Activated T-cell treated with anti-CD3 and anti-CD28 coated beads, Interleukin-2, amount 50 U/mL, for 24 hours (primary cell): ENCODE data around the gene SOCS6.

ENCODE experiments used
- DNase-seq: peaks from one replicate; pipeline ENCODE4 v3.0.0-alpha.2; 2020
- H3K27ac Mint-ChIP-seq: 2 replicates; pipeline ENCODE4 v1.8.0; 2020; ENCODE audit warnings: mild to moderate bottlenecking, mixed read lengths
- H3K27me3 Mint-ChIP-seq: 2 replicates; pipeline ENCODE4 v1.8.0; 2020; ENCODE audit warnings: mixed read lengths
- H3K36me3 Mint-ChIP-seq: 2 replicates; pipeline ENCODE4 v1.8.0; 2020; ENCODE audit warnings: low read depth, mixed read lengths
- H3K4me1 Mint-ChIP-seq: 2 replicates; pipeline ENCODE4 v1.8.0; 2020; ENCODE audit warnings: low read depth, mixed read lengths
- H3K4me3 Mint-ChIP-seq: 2 replicates; pipeline ENCODE4 v1.8.0; 2020; ENCODE audit warnings: mild to moderate bottlenecking, moderate library complexity, mixed read lengths
- H3K9me3 Mint-ChIP-seq: 2 replicates; pipeline ENCODE4 v1.8.0; 2020; ENCODE audit warnings: mixed read lengths

The SOCS6 gene

GRCh38 chr18:70276416-70277191, 12.2 kb upstream of the SOCS6 start:
- peaks cover 23% of the 10 kb centered on the region for H3K9me3 Mint-ChIP-seq
- DNase-seq, result no peak
- H3K27me3 Mint-ChIP-seq, result peaks cover 10% of the 10 kb centered on the region
- H3K4me3 Mint-ChIP-seq, result no peak overlapping the region
- H3K36me3 Mint-ChIP-seq, result no peaks in the 10 kb centered on the region
- no peak overlapping the region for H3K27ac Mint-ChIP-seq
- no peaks in the 10 kb centered on the region for H3K4me1 Mint-ChIP-seq

DNA sequence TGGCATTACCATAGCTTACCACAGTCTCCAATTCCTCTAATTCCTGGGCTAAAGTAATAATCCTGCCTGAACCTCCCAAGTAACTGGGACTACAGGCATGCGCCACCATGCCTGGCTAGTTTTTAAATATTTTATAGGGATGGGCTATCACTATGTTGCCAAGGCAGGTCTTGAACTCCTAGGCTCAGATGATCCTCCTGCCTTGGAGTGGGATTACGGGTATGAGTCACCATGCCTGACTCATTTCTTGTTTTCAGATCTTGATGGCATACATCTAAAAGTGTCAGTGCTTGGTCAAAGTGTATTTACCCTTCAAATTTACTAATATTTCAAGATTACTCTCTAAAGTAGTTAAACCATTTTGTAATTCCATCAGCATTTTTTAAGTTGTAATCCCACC, 9.4 kb upstream of the SOCS6 start:
- Mint-ChIP-seq H3K4me3 (no peak overlapping the region), H3K36me3 (no peaks in the 10 kb centered on the region), H3K9me3 (peaks cover 15% of the 10 kb centered on the region), H3K27ac (no peak overlapping the region), H3K4me1 (no peaks in the 10 kb centered on the region), H3K27me3 (peaks cover 8% of the 10 kb centered on the region)
- no peak for DNase-seq

DNA sequence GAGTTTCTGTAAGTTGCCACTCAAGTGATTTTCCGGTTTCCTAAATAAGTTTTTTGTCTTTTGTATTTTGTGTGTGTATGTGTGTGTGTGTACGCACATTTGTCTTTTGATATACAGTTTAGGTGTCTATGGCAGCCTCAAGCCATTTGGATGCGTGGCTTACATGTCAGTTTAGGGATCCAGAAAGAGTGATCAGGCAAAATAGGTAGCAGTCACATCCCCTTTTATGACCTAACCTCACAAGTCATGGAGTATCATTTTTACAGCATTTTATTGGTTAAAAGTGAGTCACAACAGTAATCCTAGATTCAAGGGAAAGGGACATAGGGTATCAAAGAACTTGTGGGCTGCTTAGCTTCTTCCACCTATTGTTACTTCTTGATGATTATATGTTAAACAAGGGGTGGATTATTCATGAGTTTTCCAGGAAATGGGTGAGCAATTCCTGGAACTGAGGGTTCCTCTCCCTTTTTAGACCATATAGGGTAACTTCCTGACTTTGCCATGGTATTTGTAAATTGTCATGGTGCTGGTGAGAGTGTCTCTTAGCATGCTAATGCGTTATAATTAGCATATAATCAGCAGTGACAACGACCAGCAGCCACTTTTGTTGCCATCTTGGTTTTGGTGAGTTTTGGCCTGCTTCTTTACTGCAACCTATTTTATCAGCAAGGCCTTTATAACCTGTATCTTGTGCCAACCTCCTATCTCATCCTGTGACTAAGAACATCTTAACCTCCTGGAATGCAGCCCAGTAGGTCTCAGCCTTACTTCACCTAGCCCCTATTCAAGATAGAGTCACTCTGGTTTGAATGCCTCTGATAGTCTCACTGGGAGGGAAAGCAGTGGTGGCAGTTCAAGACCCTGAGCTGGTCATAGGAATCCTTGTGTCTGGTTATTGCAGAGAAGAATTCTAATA, 8.6 kb upstream of the SOCS6 start:
- H3K27ac Mint-ChIP-seq, result no peak overlapping the region
- peaks cover 15% of the 10 kb centered on the region for H3K9me3 Mint-ChIP-seq
- no peak for DNase-seq
- H3K27me3 Mint-ChIP-seq, result peaks cover 10% of the 10 kb centered on the region
- H3K4me1 Mint-ChIP-seq, result no peaks in the 10 kb centered on the region
- no peaks in the 10 kb centered on the region for H3K36me3 Mint-ChIP-seq
- H3K4me3 Mint-ChIP-seq, result no peak overlapping the region

DNA sequence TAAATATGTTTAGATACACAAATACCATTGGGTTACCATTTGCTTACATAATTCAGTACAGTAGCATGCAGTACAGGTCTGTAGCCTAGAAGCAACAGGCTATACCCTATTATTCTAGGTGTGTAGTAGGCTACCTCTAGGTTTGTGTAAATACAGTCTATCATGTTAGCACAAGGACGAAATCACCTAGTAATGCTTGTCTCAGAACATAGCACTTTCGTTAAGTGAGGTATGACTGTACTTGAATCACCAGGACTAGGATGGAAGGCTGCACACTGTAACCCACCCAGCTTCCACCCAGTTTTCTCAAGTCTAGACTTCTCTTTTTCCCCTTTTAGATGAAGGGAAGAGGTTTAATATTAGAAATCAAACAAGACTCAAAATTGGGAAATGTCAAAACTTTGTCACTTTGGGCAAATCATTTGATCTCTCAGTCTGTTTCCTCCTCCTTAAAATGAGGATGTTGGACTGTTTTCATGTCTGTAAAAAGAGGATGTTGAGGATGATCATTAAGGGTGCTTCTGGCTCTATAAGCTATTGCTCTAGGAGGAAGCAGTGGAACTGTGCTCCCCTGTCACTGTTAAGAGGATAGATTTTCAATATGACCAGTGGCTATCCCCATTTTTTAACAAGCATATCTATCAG, 3.7 kb upstream of the SOCS6 start:
- peaks cover 2% of the 10 kb centered on the region for H3K36me3 Mint-ChIP-seq
- no peak overlapping the region for H3K4me3 Mint-ChIP-seq

DNA sequence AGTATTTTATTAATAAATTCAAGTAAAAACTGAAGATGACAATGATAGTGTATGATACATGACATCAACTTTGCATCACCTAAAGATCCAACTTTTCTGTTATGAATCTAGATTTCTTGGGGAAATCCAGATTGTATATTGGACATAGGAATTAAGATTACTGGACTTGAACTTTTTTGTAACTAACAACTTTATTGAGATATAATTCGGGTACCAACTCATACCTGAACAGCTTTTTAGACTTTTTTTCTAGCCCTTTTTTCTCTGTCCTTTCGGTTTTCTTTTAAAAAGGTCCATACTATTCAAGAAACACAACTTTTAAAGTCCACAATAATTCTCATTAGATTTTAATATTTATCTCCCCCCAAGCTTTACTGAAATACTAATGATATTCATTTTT, 1.1 kb upstream of the SOCS6 start:
- Mint-ChIP-seq H3K36me3 (peaks cover 2% of the 10 kb centered on the region), H3K4me1 (peaks cover 12% of the 10 kb centered on the region), H3K27ac (no peak overlapping the region), H3K4me3 (peak overlapping the region; percentile 50), H3K9me3 (no peaks in the 10 kb centered on the region), H3K27me3 (peaks cover 55% of the 10 kb centered on the region)
- no peak for DNase-seq

More for the DNA sequence above, 3.7 kb upstream of the SOCS6 start:
- H3K9me3 Mint-ChIP-seq, result peaks cover 10% of the 10 kb centered on the region
- H3K27ac Mint-ChIP-seq, result no peak overlapping the region
- peaks cover 5% of the 10 kb centered on the region for H3K4me1 Mint-ChIP-seq
- H3K27me3 Mint-ChIP-seq, result peaks cover 30% of the 10 kb centered on the region
- no peak for DNase-seq

- H3K27ac Mint-ChIP-seq, result no peak overlapping the region
- no peaks in the 10 kb centered on the region for H3K9me3 Mint-ChIP-seq
- peaks cover 2% of the 10 kb centered on the region for H3K36me3 Mint-ChIP-seq
- no peak for DNase-seq
- H3K4me3 Mint-ChIP-seq, result peak overlapping the region; percentile 50
- H3K27me3 Mint-ChIP-seq, result peaks cover 61% of the 10 kb centered on the region
- peaks cover 17% of the 10 kb centered on the region for H3K4me1 Mint-ChIP-seq
These were observed 534 bp upstream of the SOCS6 start for GRCh38 chr18:70288171-70288850.

DNA sequence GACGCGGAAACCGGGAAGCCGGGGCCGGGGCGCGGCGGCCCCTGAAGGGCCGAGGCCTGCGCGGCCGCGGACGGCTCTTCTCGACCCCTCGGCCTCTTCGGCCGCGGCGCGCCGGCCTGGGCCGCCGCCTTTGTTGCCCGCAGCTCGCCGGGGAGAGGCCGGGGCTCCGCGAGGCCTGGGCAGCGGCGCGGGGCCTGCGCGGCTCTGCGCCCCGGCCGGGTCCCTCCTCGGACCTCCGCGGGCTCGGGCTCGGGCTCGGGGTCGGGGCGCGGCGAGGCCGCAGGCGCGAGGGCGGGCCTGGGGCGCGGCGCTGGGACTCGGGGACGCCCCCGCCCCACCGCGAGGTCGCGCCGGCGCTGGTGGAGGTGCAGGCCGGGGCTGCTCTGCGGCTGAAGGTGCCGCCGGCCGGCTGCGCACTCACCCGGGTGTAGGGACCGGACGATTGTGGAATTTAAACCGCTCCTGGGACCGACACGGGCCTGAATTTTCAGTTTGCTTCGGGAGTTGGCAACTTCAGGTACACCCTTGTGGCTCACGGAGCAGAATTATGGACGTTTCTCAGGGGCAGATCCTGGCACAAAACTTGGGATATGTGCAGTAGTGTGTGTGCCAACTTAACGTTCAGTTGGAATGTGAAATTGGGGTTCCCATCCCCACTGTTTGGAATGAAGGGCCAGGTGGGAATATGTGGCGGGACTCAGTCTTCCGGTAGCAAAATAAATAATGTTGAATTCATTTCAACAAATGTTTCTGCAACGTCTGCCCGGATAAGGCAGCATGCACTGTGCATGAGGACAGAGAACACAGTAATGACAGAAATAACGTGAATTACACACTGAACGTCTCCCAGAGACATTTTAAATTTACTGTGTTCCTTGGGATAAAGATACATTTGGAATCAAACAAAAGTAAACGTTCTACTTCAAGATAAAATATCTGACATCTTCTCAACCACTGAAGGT, 787 bp downstream of the SOCS6 start:
- Mint-ChIP-seq H3K4me3 (peak overlapping the region; percentile 81), H3K4me1 (peaks cover 19% of the 10 kb centered on the region), H3K9me3 (no peaks in the 10 kb centered on the region), H3K36me3 (peaks cover 2% of the 10 kb centered on the region), H3K27ac (peak overlapping the region; percentile 80), H3K27me3 (peaks cover 61% of the 10 kb centered on the region)
- DNase-seq, result peak; percentile 51

DNA sequence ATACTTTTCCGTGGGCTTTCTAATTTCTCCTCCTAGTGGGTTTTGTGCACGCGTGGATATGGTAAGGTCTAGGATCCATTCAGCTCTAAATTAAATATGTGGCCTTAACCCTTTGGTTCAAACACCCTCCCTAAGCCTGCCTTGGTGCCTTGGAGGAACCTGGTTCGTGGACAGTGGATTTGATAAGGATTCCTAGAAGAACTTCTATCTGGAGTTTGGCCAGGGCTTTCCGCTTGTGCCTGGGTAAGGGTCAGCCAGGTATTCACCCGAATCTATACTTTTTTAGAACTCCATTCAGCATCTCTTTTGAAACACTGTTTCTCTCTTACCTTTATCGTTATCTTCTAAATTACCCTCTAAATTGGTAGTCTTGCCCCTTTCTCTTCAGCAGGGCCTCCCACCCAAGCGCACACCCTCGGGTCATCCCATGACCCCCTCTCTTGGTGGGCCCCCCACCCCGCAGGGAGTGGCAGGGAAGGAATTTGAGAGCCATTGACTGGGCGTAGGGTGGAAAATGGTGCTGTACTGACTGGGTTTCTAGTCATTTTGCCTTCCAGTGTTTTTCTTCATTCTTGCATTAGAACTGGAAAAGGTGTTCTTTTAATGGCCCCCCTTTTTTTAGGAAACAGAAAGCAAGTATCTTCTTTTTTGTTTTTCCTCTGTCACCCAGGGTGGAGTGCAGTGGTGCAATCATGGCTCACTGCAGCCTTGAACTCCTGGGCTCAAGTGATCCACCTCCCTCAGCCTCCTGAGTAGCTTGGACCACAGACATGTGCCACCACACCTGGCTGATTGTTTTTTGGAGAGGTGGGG, 1.8 kb downstream of the SOCS6 start:
- H3K36me3 Mint-ChIP-seq, result peaks cover 2% of the 10 kb centered on the region
- no peaks in the 10 kb centered on the region for H3K9me3 Mint-ChIP-seq
- peaks cover 19% of the 10 kb centered on the region for H3K4me1 Mint-ChIP-seq
- peaks cover 57% of the 10 kb centered on the region for H3K27me3 Mint-ChIP-seq
- no peak for DNase-seq
- no peak overlapping the region for H3K27ac Mint-ChIP-seq
- peak overlapping the region; percentile 81 for H3K4me3 Mint-ChIP-seq

- H3K36me3 Mint-ChIP-seq, result peaks cover 2% of the 10 kb centered on the region
- no peaks in the 10 kb centered on the region for H3K9me3 Mint-ChIP-seq
- H3K4me1 Mint-ChIP-seq, result peaks cover 19% of the 10 kb centered on the region
- peaks cover 55% of the 10 kb centered on the region for H3K27me3 Mint-ChIP-seq
- no peak overlapping the region for H3K27ac Mint-ChIP-seq
- no peak overlapping the region for H3K4me3 Mint-ChIP-seq
- no peak for DNase-seq
These were observed 2.4 kb downstream of the SOCS6 start for GRCh38 chr18:70291295-70291574.

- peaks cover 2% of the 10 kb centered on the region for H3K36me3 Mint-ChIP-seq
- H3K4me3 Mint-ChIP-seq, result no peak overlapping the region
- H3K27me3 Mint-ChIP-seq, result peaks cover 48% of the 10 kb centered on the region
- peaks cover 19% of the 10 kb centered on the region for H3K4me1 Mint-ChIP-seq
- no peak for DNase-seq
- no peaks in the 10 kb centered on the region for H3K9me3 Mint-ChIP-seq
- no peak overlapping the region for H3K27ac Mint-ChIP-seq
These were observed 3.8 kb downstream of the SOCS6 start for GRCh38 chr18:70292628-70293027.

GRCh38 chr18:70293166-70293565, 4.3 kb downstream of the SOCS6 start:
- Mint-ChIP-seq H3K4me3 (no peak overlapping the region), H3K36me3 (peaks cover 2% of the 10 kb centered on the region), H3K27me3 (peaks cover 43% of the 10 kb centered on the region), H3K9me3 (no peaks in the 10 kb centered on the region), H3K27ac (no peak overlapping the region), H3K4me1 (peaks cover 19% of the 10 kb centered on the region)
- no peak for DNase-seq

DNA sequence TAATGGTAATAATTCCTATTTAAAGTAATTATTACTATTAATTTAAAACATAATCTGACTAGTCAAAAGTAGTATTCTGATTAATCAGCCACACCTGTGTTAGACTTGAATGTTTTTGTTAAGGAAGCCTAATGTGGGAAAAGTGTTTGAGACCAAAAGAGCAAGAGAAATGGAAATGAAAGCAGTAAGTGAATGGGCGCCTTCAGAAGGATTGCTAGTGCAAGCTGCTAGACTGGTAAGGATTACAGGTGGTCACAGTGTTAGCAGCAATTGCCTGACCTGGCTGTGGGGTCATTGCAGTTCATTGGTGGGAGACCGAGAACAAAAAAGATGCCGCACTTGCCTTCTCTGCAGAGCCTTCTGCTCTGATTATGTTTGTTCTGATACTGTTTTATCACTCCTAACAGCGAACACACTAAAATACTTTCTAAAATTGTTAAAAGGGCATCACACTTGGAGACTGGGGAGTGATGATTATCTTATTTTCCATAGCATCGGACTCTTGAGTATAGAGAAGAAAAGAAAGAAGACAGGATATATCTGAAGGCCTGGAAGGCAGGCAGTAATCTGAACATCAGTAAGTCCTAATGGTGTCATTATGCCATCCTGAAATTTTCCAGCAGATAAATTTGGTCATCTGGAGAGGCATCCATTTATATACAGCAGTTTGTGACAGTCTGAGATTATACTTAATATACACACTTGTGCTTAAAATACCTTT, 5.8 kb downstream of the SOCS6 start:
- H3K4me1 Mint-ChIP-seq, result peaks cover 18% of the 10 kb centered on the region
- no peak overlapping the region for H3K27ac Mint-ChIP-seq
- peaks cover 2% of the 10 kb centered on the region for H3K36me3 Mint-ChIP-seq
- H3K27me3 Mint-ChIP-seq, result peaks cover 42% of the 10 kb centered on the region
- no peak for DNase-seq
- no peak overlapping the region for H3K4me3 Mint-ChIP-seq
- no peaks in the 10 kb centered on the region for H3K9me3 Mint-ChIP-seq
